Measurements from ENCODE around the gene GRK6.

Gene GRK6

GRCh38 chr5:177440990-177441780 lies 14.7 kb downstream of the GRK6 start:
- no peak for DNase-seq

GRCh38 chr5:177442066-177442826 lies 15.8 kb downstream of the GRK6 start:
- no peak for DNase-seq

GRCh38 chr5:177443144-177443983 lies 16.9 kb downstream of the GRK6 start:
- no peak for DNase-seq

GRCh38 chr5:177444106-177445051 lies 17.9 kb downstream of the GRK6 start:
- DNase-seq: no peak

GRCh38 chr5:177445052-177445916 lies 18.8 kb downstream of the GRK6 start:
- DNase-seq: no peak

GRCh38 chr5:177445917-177446199 lies 19.4 kb downstream of the GRK6 start:
- DNase-seq: no peak

- DNase-seq: peak; percentile 59 to 81 (median 73)
Measured at GRCh38 chr5:177446200-177447065, 20.0 kb downstream of the GRK6 start, which contains the start of gene PRR7. Gene PRR7 (plus strand): TSS chr5:177446814. CDS start chr5:177455068, 8,254 bp downstream.

GRCh38 chr5:177447066-177447610 lies 20.7 kb downstream of the GRK6 start:
- DNase-seq: peak; percentile 62 to 82 (median 81)

- DNase-seq: peak in 2 of 3 experiments; percentile 58 to 66
Measured at GRCh38 chr5:177447611-177448243, 21.3 kb downstream of the GRK6 start.

GRCh38 chr5:177448244-177448950 lies 21.9 kb downstream of the GRK6 start:
- DNase-seq: no peak

GRCh38 chr5:177449140-177450061 lies 22.9 kb downstream of the GRK6 start:
- DNase-seq: no peak

GRCh38 chr5:177450667-177451424 lies 24.4 kb downstream of the GRK6 start:
- DNase-seq: no peak

- peak in 2 of 3 experiments; percentile 29 to 71 for DNase-seq
Measured at GRCh38 chr5:177452688-177453638, 26.5 kb downstream of the GRK6 start.

GRCh38 chr5:177453852-177454396 lies 27.4 kb downstream of the GRK6 start:
- peak; percentile 54 to 80 (median 77) for DNase-seq
